Neural cell (in vitro differentiated cells): ENCODE data around the gene CRB2. TPM values are rescaled to one million over a fixed set of nuclear protein-coding genes. Genes with fewer than 3 reads are reported as not detected.

ENCODE experiments used
- H2AFZ ChIP-seq: fragments of 200-600, 300-800 bp; sonication (generic), shearing (Covaris generic); 2 replicates; pipeline ENCODE4 v1.6.0; 2014; ENCODE audit warnings: low read depth, mild to moderate bottlenecking, antibody characterized with exemption, low read length, moderate library complexity
- H3F3A ChIP-seq: fragments of 200-600 bp; shearing (Covaris generic); 2 replicates; pipeline ENCODE4 v1.6.1; 2016; ENCODE audit warnings: mild to moderate bottlenecking, moderate library complexity, mixed read lengths, antibody characterized with exemption, low read length; ENCODE audit not compliant: insufficient read depth, poor library complexity, severe bottlenecking
- H3K27ac ChIP-seq: fragments of 200-600, 300-800 bp; sonication (generic), shearing (Covaris generic); 2 replicates; pipeline ENCODE4 v1.5.1; 2014; ENCODE audit warnings: mild to moderate bottlenecking, low read length, moderate library complexity
- H3K27me3 ChIP-seq: fragments of 300-800, 200-600 bp; sonication (generic), shearing (Covaris generic); 2 replicates; pipeline ENCODE4 v1.6.0; 2014; ENCODE audit warnings: mild to moderate bottlenecking, low read depth, low read length, moderate library complexity; ENCODE audit not compliant: insufficient read depth
- H3K36me3 ChIP-seq: fragments of 300-800, 200-600 bp; sonication (generic), shearing (Covaris generic); 2 replicates; pipeline ENCODE4 v1.5.1; 2014; ENCODE audit warnings: mild to moderate bottlenecking, antibody characterized with exemption, low read length, moderate library complexity; ENCODE audit not compliant: insufficient read depth
- H3K4me2 ChIP-seq: fragments of 300-800, 200-600 bp; sonication (generic), shearing (Covaris generic); 2 replicates; pipeline ENCODE4 v1.6.0; 2014; ENCODE audit warnings: mild to moderate bottlenecking, low read length
- H3K4me3 ChIP-seq: fragments of 300-800, 200-600 bp; sonication (generic), shearing (Covaris generic); 2 replicates; pipeline ENCODE4 v1.5.1; 2014; ENCODE audit warnings: mild to moderate bottlenecking, low read length, moderate library complexity
- H3K79me2 ChIP-seq: fragments of 200-600 bp; shearing (Covaris generic); replicated peaks from 2 replicates; pipeline ENCODE4 v1.6.0; 2014; ENCODE audit warnings: mild to moderate bottlenecking, low read length, moderate library complexity; ENCODE audit not compliant: insufficient read depth
- H3K9ac ChIP-seq: fragments of 300-800, 200-600 bp; sonication (generic), shearing (Covaris generic); 2 replicates; pipeline ENCODE4 v1.6.1; 2016; ENCODE audit warnings: mild to moderate bottlenecking, low read length, mixed read lengths
- H3K9me2 ChIP-seq: fragments of 200-600 bp; shearing (Covaris generic); 2 replicates; pipeline ENCODE4 v1.6.1; 2016; ENCODE audit warnings: mild to moderate bottlenecking, low read length, mixed read lengths; ENCODE audit not compliant: insufficient read depth
- H3K9me3 ChIP-seq: fragments of 200-600, 300-800 bp; sonication (generic), shearing (Covaris generic); 2 replicates; pipeline ENCODE4 v1.6.1; 2016; ENCODE audit warnings: mild to moderate bottlenecking, mixed run types, low read length, moderate library complexity, mixed read lengths
- H4K20me1 ChIP-seq: fragments of 200-600 bp; shearing (Covaris generic); 2 replicates; pipeline ENCODE4 v1.6.1; 2016; ENCODE audit warnings: mild to moderate bottlenecking, mixed run types; ENCODE audit not compliant: insufficient read depth
- CTCF ChIP-seq: fragments of 450-650 bp; IDR thresholded peaks from 2 replicates; pipeline ENCODE4 v1.5.1; 2014; ENCODE audit warnings: antibody characterized with exemption, mild to moderate bottlenecking, moderate library complexity; ENCODE audit not compliant: poor library complexity, severe bottlenecking
- EP300 ChIP-seq: fragments of 450-650 bp; conservative IDR thresholded peaks from 2 replicates; pipeline ENCODE4 v1.6.1; 2014; ENCODE audit warnings: antibody characterized with exemption, mild to moderate bottlenecking, moderate library complexity; ENCODE audit not compliant: poor library complexity, severe bottlenecking
- EZH2 ChIP-seq: fragments of 200-600, 300-800 bp; shearing (Covaris generic), sonication (generic); IDR thresholded peaks from 2 replicates; pipeline ENCODE4 v1.6.1; 2014; ENCODE audit warnings: antibody characterized with exemption, low read length, borderline replicate concordance, mild to moderate bottlenecking; ENCODE audit not compliant: insufficient read depth, poor library complexity, severe bottlenecking
- MXI1 ChIP-seq: fragments of 450-650 bp; conservative IDR thresholded peaks from 2 replicates; pipeline ENCODE4 v1.6.1; 2014; ENCODE audit warnings: antibody characterized with exemption, mild to moderate bottlenecking; ENCODE audit not compliant: poor library complexity, severe bottlenecking
- POLR2AphosphoS5 ChIP-seq: IDR thresholded peaks from 2 replicates; pipeline ENCODE4 v1.6.1; 2012
- RAD21 ChIP-seq: fragments of 450-650 bp; conservative IDR thresholded peaks from 2 replicates; pipeline ENCODE4 v1.6.1; 2014; ENCODE audit warnings: antibody characterized with exemption, mild to moderate bottlenecking, moderate library complexity
- REST ChIP-seq: IDR thresholded peaks from 2 replicates; pipeline ENCODE4 v1.6.1; 2012; ENCODE audit warnings: borderline replicate concordance
- SMC3 ChIP-seq: fragments of 450-650 bp; conservative IDR thresholded peaks from 2 replicates; pipeline ENCODE4 v1.6.1; 2014; ENCODE audit warnings: antibody characterized with exemption, mild to moderate bottlenecking, moderate library complexity; ENCODE audit not compliant: poor library complexity
- TAF1 ChIP-seq: IDR thresholded peaks from 2 replicates; pipeline ENCODE4 v1.6.1; 2012; ENCODE audit warnings: low read depth
- polyA plus RNA-seq: library from polyadenylated mRNA; depleted of rRNA; stranded (reverse); fragments of >200 nt; gene quantifications from 2 replicates; pipeline ENCODE4 v1.2.3, GENCODE V29; 2014

The CRB2 gene
- polyA plus RNA-seq, 1 donor from 2014 or later, result 0.32 TPM

GRCh38 chr9:123318202-123318601 is 37.8 kb upstream of the CRB2 start:
- Histone ChIP-seq H3K4me3 (no peak overlapping the region), H3K9ac (no peak overlapping the region), H3K4me2 (no peak overlapping the region), H2AFZ (no peak overlapping the region), H3K79me2 (no peaks in the 10 kb centered on the region), H3F3A (no peaks in the 10 kb centered on the region), H3K27ac (no peak overlapping the region), H3K27me3 (no peaks in the 10 kb centered on the region), H3K36me3 (no peaks in the 10 kb centered on the region), H4K20me1 (no peaks in the 10 kb centered on the region), H3K9me3 (no peaks in the 10 kb centered on the region), H3K9me2 (no peaks in the 10 kb centered on the region)
- no peak for TF ChIP-seq CTCF
- TF ChIP-seq TAF1, result no peak
- no peak for TF ChIP-seq SMC3
- no peak for TF ChIP-seq RAD21
- TF ChIP-seq POLR2AphosphoS5, result no peak
- TF ChIP-seq REST, result no peak
- TF ChIP-seq MXI1, result no peak
- no peak for TF ChIP-seq EP300
- no peak for TF ChIP-seq EZH2

DNA sequence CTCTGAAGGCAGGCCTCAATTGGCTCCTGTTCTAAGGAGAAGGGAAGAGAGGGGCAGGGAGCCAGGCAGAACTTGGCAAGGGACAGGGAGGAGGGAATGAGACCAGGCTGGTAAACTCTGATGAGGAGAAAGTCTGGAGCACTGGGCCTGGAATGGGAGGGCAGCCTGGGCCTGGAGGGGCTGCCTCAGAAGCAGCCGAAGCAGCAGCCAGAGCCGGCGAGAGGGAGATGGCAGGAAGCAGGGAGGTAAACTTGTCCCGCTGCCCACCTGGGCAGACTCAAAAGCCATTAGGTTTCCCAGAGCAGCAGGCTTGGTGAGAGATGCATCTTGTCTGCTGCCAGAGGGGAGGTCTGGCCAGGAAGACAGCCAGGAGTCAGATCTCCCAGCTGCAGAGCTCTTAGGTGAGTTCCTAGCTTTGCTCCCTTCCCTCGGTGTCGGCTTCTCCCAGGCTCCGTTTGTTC is 37.0 kb upstream of the CRB2 start:
- Histone ChIP-seq H3K4me2 (no peak overlapping the region), H3F3A (no peaks in the 10 kb centered on the region), H3K9ac (no peak overlapping the region), H3K27ac (no peak overlapping the region), H3K36me3 (no peaks in the 10 kb centered on the region), H3K4me3 (no peak overlapping the region), H3K27me3 (no peaks in the 10 kb centered on the region), H2AFZ (no peak overlapping the region), H3K9me3 (no peaks in the 10 kb centered on the region), H4K20me1 (no peaks in the 10 kb centered on the region), H3K79me2 (no peaks in the 10 kb centered on the region), H3K9me2 (no peaks in the 10 kb centered on the region)
- TF ChIP-seq EP300 (no peak), MXI1 (no peak), CTCF (no peak), EZH2 (no peak), RAD21 (no peak), POLR2AphosphoS5 (no peak), REST (no peak), SMC3 (no peak), TAF1 (no peak)
